Stimulated activated CD8-positive, alpha-beta memory T cell treated with anti-CD3 and anti-CD28 coated beads, Interleukin-7, amount 100 ng/mL, for 1 hour (primary cell): ENCODE results near the gene ARHGAP8.
"Not testable (repeated sequence)": the region's sequence is repeated elsewhere in the genome, so short reads cannot be mapped to it uniquely, and the experiment has no call there.

ENCODE experiments used
- DNase-seq, 2 donors: peaks; one replicate each; pipeline ENCODE4 v3.0.0-alpha.2; 2020; ENCODE audit warnings: low read depth in 2 of 2

ARHGAP8 gene

GRCh38 chr22:44739024-44739423 lies 13.4 kb upstream of the ARHGAP8 start:
- DNase-seq: no peak

- not testable (repeated sequence) for DNase-seq
Measured at GRCh38 chr22:44739666-44740065, 12.7 kb upstream of the ARHGAP8 start.

- DNase-seq: no peak
Measured at GRCh38 chr22:44740307-44740706, 12.1 kb upstream of the ARHGAP8 start.

GRCh38 chr22:44741929-44742328 lies 10.4 kb upstream of the ARHGAP8 start:
- DNase-seq: no peak

GRCh38 chr22:44743247-44743646 lies 9.1 kb upstream of the ARHGAP8 start:
- DNase-seq: no peak

GRCh38 chr22:44743804-44744211 lies 8.6 kb upstream of the ARHGAP8 start:
- no peak for DNase-seq

GRCh38 chr22:44745853-44746789 lies 6.3 kb upstream of the ARHGAP8 start:
- DNase-seq: no peak

GRCh38 chr22:44747784-44748127 lies 4.6 kb upstream of the ARHGAP8 start:
- DNase-seq: not testable (repeated sequence)

- DNase-seq: no peak
Measured at GRCh38 chr22:44748524-44748923, 3.9 kb upstream of the ARHGAP8 start.

GRCh38 chr22:44750481-44750880 lies 1.9 kb upstream of the ARHGAP8 start:
- no peak for DNase-seq

GRCh38 chr22:44753189-44754042 lies 1.0 kb downstream of the ARHGAP8 start:
- DNase-seq: no peak

GRCh38 chr22:44754998-44755397 lies 2.6 kb downstream of the ARHGAP8 start:
- DNase-seq: no peak

GRCh38 chr22:44755417-44755816 lies 3.0 kb downstream of the ARHGAP8 start:
- DNase-seq: no peak

- no peak for DNase-seq
Measured at GRCh38 chr22:44755956-44756361, 3.6 kb downstream of the ARHGAP8 start.

GRCh38 chr22:44758344-44758973 lies 6.1 kb downstream of the ARHGAP8 start:
- no peak for DNase-seq

GRCh38 chr22:44759001-44759400 lies 6.6 kb downstream of the ARHGAP8 start:
- no peak for DNase-seq

- no peak for DNase-seq
Measured at GRCh38 chr22:44759430-44760310, 7.3 kb downstream of the ARHGAP8 start.

- no peak for DNase-seq
Measured at GRCh38 chr22:44760476-44760875, 8.1 kb downstream of the ARHGAP8 start.

- no peak for DNase-seq
Measured at GRCh38 chr22:44761025-44761424, 8.7 kb downstream of the ARHGAP8 start.

- no peak for DNase-seq
Measured at GRCh38 chr22:44764373-44764772, 12.0 kb downstream of the ARHGAP8 start.

- no peak for DNase-seq
Measured at GRCh38 chr22:44764974-44765373, 12.6 kb downstream of the ARHGAP8 start.
